Subcutaneous adipose tissue (tissue), 4 donors: ENCODE data around the gene CLSTN1. TPM values are rescaled to one million over a fixed set of nuclear protein-coding genes. Genes with fewer than 3 reads are reported as not detected.

ENCODE experiments used
- CTCF ChIP-seq: fragments of 450-650 bp; IDR thresholded peaks from one replicate; pipeline ENCODE4 v1.5.1; 2016; ENCODE audit warnings: low read depth, mild to moderate bottlenecking, control low read depth, antibody characterized with exemption, moderate library complexity
- total RNA-seq, 4 donors: library from RNA; depleted of rRNA; stranded (reverse); fragments of >200 nt; gene quantifications; one replicate each; pipeline ENCODE4 v1.1.0, GENCODE V29; 2016

The CLSTN1 gene
- total RNA-seq, 4 donors from 2014 or later: 17.9 to 29.7 (median 24.9) TPM

- no peak for TF ChIP-seq CTCF
These were observed 31.4 kb downstream of the CLSTN1 start for GRCh38 chr1:9792156-9793042.

- TF ChIP-seq CTCF: no peak
These were observed 36.1 kb downstream of the CLSTN1 start for GRCh38 chr1:9787702-9788101.

- TF ChIP-seq CTCF: no peak
These were observed 38.4 kb downstream of the CLSTN1 start for GRCh38 chr1:9785406-9785805.

GRCh38 chr1:9784508-9785133 is 39.1 kb downstream of the CLSTN1 start:
- TF ChIP-seq CTCF: no peak

GRCh38 chr1:9782897-9783296 is 40.9 kb downstream of the CLSTN1 start:
- no peak for TF ChIP-seq CTCF

GRCh38 chr1:9782116-9782751 is 41.5 kb downstream of the CLSTN1 start:
- no peak for TF ChIP-seq CTCF

- TF ChIP-seq CTCF: no peak
These were observed 43.1 kb downstream of the CLSTN1 start for GRCh38 chr1:9780554-9781110.
